Activated naive CD8-positive, alpha-beta T cell treated with anti-CD3 and anti-CD28 coated beads, Interleukin-2, amount 10 ng/mL, durations not matched to agents 7 days and 5 days (primary cell): ENCODE measurements around the gene ILDR2. TPM values are rescaled to one million over a fixed set of nuclear protein-coding genes. Genes with fewer than 3 reads are reported as not detected.
A peak's percentile ranks its signal among the peaks of the same experiment; 100 is the strongest.
"Not testable (repeated sequence)": the region's sequence is repeated elsewhere in the genome, so short reads cannot be mapped to it uniquely, and the experiment has no call there.

Experiments
- ATAC-seq: fragments of 150-1000 bp; cut with Tn5 transposase; one replicate; pipeline ENCODE4 v1.10.0; 2021; ENCODE audit warnings: low read depth, moderate library complexity
- POLR2A ChIA-PET: fragments of 350-600 bp; sonication (Branson Sonifier 250); formaldehyde crosslinking; loops from one replicate; lab custom pipeline; 2021; ENCODE audit warnings: antibody characterized with exemption; lab: Charles Lee
- DNase-seq: peaks from one replicate; pipeline ENCODE4 v3.0.0; 2021
- H3K27ac Mint-ChIP-seq: one replicate; pipeline ENCODE4 v1.8.0; 2022; ENCODE audit warnings: mild to moderate bottlenecking, mixed read lengths
- H3K27me3 Mint-ChIP-seq: one replicate; pipeline ENCODE4 v1.8.0; 2022; ENCODE audit warnings: mild to moderate bottlenecking, moderate library complexity, mixed read lengths
- H3K36me3 Mint-ChIP-seq: one replicate; pipeline ENCODE4 v1.8.0; 2021; ENCODE audit warnings: mild to moderate bottlenecking, mixed read lengths
- H3K4me1 Mint-ChIP-seq: one replicate; pipeline ENCODE4 v1.8.0; 2021; ENCODE audit warnings: mixed read lengths
- H3K4me3 Mint-ChIP-seq: one replicate; pipeline ENCODE4 v1.8.0; 2022; ENCODE audit warnings: mild to moderate bottlenecking, moderate library complexity, mixed read lengths
- H3K9me3 Mint-ChIP-seq: one replicate; pipeline ENCODE4 v1.8.0; 2021; ENCODE audit warnings: mixed read lengths
- total RNA-seq, 2 experiments: library from RNA; stranded (reverse); gene quantifications; one replicate each; pipeline ENCODE4 v1.2.3, GENCODE V29; 2021

Gene ILDR2
- total RNA-seq, 2 experiments from 2014 or later, result 3.5 to 4.3 TPM

DNA sequence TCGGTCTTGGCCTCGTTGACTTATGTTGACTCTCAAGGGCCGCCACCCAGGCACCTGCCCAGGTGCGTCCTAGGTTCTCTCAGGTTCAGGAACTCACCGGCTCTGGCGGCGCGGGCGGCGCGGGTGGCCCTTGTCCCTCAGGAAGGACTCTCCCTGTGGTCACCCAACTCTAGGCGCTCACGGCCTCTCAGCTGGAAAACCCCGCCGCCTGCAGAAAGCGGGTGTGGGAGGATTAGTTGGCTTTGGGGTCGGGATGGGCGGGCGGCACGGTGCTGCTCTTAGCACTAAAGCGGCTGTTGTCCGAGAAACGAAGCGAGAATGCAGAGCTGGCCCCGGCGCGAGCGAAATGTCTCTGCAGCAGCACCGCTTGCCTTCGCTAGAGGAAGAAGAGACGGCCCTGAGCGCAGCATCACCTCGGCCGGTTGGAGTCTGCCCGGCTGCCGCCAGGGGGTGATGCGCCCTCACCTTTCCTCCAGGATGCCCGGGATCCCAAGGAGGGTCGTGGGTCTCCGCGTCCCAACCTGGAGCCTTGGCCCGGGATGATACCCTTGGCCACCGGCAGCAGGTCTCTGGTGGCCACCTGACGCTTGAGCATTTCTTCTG is 91.2 kb downstream of the ILDR2 start:
- Mint-ChIP-seq H3K4me3 (peak overlapping the region; percentile 35), H3K36me3 (no peaks in the 10 kb centered on the region), H3K27me3 (peaks cover 16% of the 10 kb centered on the region), H3K9me3 (no peaks in the 10 kb centered on the region), H3K4me1 (peaks cover 19% of the 10 kb centered on the region), H3K27ac (no peak overlapping the region)
- peak; percentile 66 for DNase-seq
- POLR2A ChIA-PET, result interaction anchor here (1.3 kb wide), 1 partner anchor 21 kb away, joined by 5 read pairs; no protein-coding TSS in a partner anchor
- ATAC-seq, result peak; percentile 80

DNA sequence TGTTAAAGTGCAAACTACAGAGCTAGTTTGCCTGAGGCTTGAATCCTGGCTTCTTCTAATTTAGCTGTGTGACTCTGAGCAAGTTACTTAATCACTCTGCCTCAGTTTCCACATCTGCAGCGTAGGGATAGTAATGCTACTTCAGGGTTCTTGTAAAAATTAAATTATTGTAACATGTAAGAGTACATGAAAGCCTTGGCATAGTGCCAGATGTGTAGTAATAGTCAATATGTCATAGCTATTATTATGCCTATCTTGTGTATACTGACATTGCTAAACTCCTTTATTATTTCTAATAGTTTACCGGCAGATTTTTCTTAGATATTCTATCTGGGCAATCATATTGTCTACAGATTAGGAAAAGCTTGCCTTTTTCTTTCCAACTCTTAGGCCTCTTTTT is 92.4 kb downstream of the ILDR2 start:
- Mint-ChIP-seq H3K27ac (no peak overlapping the region), H3K4me1 (peaks cover 19% of the 10 kb centered on the region), H3K9me3 (no peaks in the 10 kb centered on the region), H3K36me3 (no peaks in the 10 kb centered on the region), H3K4me3 (no peak overlapping the region), H3K27me3 (peaks cover 12% of the 10 kb centered on the region)
- DNase-seq (no peak), ATAC-seq (no peak)
- POLR2A ChIA-PET, result no interaction called here

DNA sequence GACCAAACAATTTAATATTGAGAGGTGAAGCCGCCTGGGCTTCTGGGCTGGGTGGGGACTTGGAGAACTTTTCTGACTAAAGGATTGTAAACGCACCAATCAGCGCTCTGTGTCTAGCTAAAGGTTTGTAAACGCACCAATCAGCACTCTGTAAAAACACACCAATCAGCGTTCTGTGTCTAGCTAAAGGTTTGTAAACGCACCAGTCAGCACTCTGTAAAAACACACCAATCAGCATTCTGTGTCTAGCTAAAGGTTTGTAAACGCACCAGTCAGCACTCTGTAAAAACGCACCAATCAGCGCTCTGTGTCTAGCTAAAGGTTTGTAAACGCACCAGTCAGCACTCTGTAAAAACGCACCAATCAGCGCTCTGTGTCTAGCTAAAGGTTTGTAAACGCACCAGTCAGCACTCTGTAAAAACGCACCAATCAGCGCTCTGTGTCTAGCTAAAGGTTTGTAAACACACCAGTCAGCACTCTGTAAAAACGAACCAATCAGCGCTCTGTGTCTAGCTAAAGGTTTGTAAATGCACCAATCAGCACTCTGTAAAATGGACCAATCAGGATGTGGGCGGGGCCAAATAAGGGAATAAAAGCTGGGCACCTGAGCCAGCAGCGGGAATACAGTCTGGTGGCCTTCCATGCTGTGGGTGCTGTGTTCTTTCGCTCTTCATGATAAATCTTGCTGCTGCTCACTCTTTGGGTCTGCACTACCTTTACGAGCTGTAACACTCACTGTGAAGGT is 97.0 kb downstream of the ILDR2 start:
- POLR2A ChIA-PET, DNase-seq: not testable (repeated sequence)

DNA sequence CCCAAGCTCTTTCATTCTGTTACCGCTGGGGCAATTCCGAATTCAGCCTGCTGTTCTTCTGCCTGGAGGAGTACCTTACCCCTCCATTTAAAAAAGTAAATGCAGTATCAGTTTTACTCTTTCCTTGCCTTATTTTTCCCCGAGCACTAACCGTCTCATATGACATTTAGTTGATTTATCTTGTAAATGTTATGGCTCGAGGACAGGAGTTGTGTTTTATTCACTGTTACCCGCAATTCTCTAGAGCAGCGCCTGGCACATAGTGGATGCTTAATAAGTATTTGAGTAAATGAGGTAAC is 98.9 kb downstream of the ILDR2 start:
- POLR2A ChIA-PET, result interaction anchor here (0.9 to 2.3 kb wide), 8 partner anchors 29 to 741 kb away, joined by 3 to 21 read pairs (median 6); partner anchors contain the start of genes POGK and POU2F1
- DNase-seq, result no peak
- peak overlapping the region; percentile 99 for H3K27ac Mint-ChIP-seq
- no peaks in the 10 kb centered on the region for H3K9me3 Mint-ChIP-seq
- peaks cover 4% of the 10 kb centered on the region for H3K27me3 Mint-ChIP-seq
- H3K4me1 Mint-ChIP-seq, result peaks cover 28% of the 10 kb centered on the region
- ATAC-seq, result no peak
- H3K4me3 Mint-ChIP-seq, result peak overlapping the region; percentile 99
- H3K36me3 Mint-ChIP-seq, result peaks cover 11% of the 10 kb centered on the region

More for the DNA sequence above, 97.0 kb downstream of the ILDR2 start:
- H3K27ac Mint-ChIP-seq, H3K36me3 Mint-ChIP-seq, ATAC-seq, H3K9me3 Mint-ChIP-seq, H3K27me3 Mint-ChIP-seq, H3K4me3 Mint-ChIP-seq: not testable (repeated sequence)
- peaks cover 21% of the 10 kb centered on the region for H3K4me1 Mint-ChIP-seq

DNA sequence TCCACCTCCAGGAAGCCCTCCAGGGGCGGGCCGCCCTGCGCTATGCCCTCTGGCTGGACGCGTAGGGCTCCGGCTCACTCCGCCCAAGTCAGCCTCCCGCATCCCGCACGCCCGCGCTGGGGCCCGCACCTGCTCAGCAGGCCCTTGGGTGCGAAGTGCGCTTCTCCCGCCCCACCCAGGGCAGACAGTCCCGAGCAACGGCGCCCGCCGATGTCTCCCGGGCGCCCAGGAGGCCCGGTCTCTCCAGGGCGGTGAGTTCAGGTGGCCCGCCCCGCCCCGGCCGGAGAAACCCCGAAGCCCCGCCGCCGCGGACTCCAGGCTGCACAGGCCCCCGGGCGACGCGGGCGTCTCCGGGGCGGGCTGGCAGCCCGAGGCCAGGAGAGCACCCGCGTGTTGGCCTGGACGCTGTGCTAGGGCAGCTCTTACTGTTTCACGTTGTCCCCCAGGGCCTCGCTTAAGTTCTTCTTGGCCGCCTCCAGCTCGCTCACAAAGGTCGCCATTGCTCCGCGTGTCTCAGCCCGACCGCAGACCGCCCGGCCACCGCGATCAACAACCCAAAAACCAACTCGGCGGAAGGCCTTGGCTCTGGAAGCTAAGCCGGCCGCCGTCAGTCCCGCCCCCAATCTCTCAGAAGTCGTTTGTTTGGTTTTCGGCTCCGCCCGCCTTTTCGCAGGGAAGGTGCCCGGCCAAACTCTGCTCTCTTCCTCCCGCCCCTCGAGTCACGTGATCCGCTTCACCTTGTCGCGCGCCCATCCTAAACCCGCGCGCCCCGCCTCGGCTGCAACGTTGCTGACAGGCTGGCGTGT is 99.4 kb downstream of the ILDR2 start, which contains the start of gene TADA1:
TSS of gene TADA1 (minus strand) at position 531 of the 806 bp plus-strand sequence. CDS start at position 500, 31 bp downstream.
- peaks cover 31% of the 10 kb centered on the region for H3K4me1 Mint-ChIP-seq
- POLR2A ChIA-PET, result interaction anchor here (0.6 to 2.3 kb wide), 9 partner anchors 9 to 741 kb away, joined by 3 to 21 read pairs (median 3); partner anchors contain the start of genes POGK and POU2F1
- H3K27ac Mint-ChIP-seq, result peak within 1 kb of the TSS; percentile 99
- H3K27me3 Mint-ChIP-seq, result peaks cover 4% of the 10 kb centered on the region
- H3K36me3 Mint-ChIP-seq, result peaks cover 11% of the 10 kb centered on the region
- peak within 1 kb of the TSS; percentile 99 for H3K4me3 Mint-ChIP-seq
- no peaks in the 10 kb centered on the region for H3K9me3 Mint-ChIP-seq
- peak; percentile 98 for DNase-seq
- peak; percentile 88 for ATAC-seq

DNA sequence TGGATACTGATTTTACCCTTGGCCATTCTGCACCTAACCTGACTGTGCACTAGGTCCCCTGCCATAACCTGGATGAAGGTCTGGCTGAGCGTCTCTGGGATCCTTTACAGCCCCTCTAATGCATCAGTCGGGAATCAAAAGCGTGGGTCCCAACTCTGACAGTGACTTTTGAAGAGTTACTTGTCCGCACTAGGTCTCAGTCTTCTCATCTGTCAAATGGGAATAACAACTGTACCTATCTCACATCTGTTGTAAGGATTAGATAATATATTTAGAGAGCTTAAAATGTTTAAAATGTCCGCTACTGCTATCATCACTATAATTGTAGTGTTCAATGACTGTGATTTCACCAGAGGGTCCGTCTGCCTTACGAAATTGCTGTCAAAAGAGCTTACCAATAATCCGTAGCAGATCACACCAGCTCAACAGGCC is 100.0 kb downstream of the ILDR2 start:
- POLR2A ChIA-PET, result interaction anchor here (0.6 to 2.3 kb wide), 8 partner anchors 10 to 580 kb away, joined by 3 to 21 read pairs (median 6); partner anchors contain the start of genes POGK and POU2F1
- no peak for ATAC-seq
- H3K27me3 Mint-ChIP-seq, result peaks cover 4% of the 10 kb centered on the region

DNA sequence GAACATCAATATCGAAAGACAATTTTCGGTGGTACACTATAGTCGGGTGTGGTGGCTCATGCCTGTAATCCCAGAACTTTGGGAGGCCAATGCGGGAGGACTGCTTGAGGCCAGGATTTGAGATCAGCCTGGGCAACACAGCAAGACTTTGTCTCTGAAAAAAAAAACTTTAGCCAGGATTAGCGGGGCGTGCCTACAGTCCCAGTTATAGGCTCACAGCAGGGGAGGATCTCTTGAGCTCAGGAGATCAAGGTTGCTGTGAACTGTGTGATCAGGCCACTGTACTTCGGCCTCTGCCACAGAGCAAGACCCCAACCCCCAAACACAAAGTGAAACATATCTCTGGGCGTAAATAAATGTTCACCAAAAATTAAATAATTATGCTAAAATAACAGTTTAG is 100.9 kb downstream of the ILDR2 start:
- Mint-ChIP-seq H3K9me3 (no peaks in the 10 kb centered on the region), H3K27me3 (peaks cover 4% of the 10 kb centered on the region), H3K36me3 (peaks cover 11% of the 10 kb centered on the region), H3K4me1 (peaks cover 41% of the 10 kb centered on the region), H3K27ac (no peak overlapping the region), H3K4me3 (peak overlapping the region; percentile 29)
- DNase-seq, result no peak
- ATAC-seq, result no peak
- POLR2A ChIA-PET, result no interaction called here

More for the DNA sequence above, 100.0 kb downstream of the ILDR2 start:
- peak overlapping the region; percentile 99 for H3K4me3 Mint-ChIP-seq
- peak overlapping the region; percentile 68 for H3K27ac Mint-ChIP-seq
- no peaks in the 10 kb centered on the region for H3K9me3 Mint-ChIP-seq
- peaks cover 32% of the 10 kb centered on the region for H3K4me1 Mint-ChIP-seq
- DNase-seq, result no peak
- H3K36me3 Mint-ChIP-seq, result peaks cover 11% of the 10 kb centered on the region

DNA sequence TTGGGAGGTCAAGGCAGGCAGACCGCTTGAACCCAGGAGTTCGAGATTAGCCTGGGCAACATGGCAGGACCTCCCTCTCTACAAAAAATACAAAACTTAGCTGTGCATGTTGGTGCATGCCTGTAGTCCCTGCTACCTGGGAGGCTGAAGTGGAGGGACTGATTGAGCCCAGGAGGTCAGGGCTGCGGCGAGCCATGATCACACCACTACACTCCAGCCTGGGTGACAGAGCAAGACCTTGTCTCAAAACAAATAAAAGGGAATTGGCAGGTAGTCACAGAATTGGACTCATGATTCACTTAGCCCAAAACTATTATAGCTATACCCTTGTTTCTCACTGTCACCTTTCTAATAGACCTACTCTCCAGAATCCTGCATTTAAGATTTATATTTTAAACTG is 104.8 kb downstream of the ILDR2 start:
- Mint-ChIP-seq H3K27me3 (no peaks in the 10 kb centered on the region), H3K4me1 (peaks cover 40% of the 10 kb centered on the region), H3K4me3 (no peak overlapping the region), H3K27ac (no peak overlapping the region), H3K9me3 (no peaks in the 10 kb centered on the region), H3K36me3 (peaks cover 19% of the 10 kb centered on the region)
- POLR2A ChIA-PET, result no interaction called here
- no peak for DNase-seq
- ATAC-seq, result no peak

DNA sequence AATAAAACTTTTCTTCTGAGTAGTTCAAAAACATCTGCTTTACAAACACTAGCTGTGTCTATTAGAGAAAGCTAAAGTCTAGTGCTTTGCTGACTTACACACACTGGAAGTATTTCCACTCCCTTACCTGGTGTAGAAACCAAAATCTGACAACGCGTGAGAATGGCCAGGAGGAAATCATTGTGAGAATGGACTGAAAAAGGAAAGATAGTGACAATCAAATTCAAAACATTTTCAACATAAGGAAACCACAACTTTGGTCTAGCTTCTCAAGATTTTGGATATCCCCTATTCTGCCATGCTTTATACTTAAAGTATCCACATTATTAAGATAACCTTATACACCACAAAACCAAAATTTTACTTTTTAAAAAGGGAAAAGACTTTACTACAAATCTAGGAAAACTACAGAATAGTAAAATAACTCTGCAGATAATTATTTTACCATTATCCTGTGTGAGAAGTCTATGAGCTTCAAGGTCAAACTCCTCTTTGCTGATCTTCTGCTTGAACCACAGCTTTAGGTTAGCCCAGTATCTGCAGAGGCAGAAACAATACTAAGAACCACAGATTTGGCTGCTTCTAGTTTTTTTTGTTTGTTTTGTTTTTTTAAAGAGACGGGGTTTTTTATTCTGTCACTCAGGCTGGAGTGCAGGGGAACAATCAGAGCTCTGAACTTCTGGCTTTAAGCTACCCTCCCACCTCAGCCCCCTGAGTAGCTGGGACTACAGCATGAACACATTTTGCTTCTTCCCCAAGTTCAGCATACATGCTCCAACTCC is 105.8 kb downstream of the ILDR2 start:
- ATAC-seq (no peak), DNase-seq (no peak)
- Mint-ChIP-seq H3K9me3 (no peaks in the 10 kb centered on the region), H3K4me3 (no peak overlapping the region), H3K36me3 (peaks cover 22% of the 10 kb centered on the region), H3K27ac (peak overlapping the region; percentile 9), H3K4me1 (peaks cover 32% of the 10 kb centered on the region), H3K27me3 (no peaks in the 10 kb centered on the region)
- POLR2A ChIA-PET, result interaction anchor here (0.8 to 0.9 kb wide), 2 partner anchors 31 to 351 kb away, joined by 3 to 5 read pairs; partner anchors contain the start of gene POU2F1

DNA sequence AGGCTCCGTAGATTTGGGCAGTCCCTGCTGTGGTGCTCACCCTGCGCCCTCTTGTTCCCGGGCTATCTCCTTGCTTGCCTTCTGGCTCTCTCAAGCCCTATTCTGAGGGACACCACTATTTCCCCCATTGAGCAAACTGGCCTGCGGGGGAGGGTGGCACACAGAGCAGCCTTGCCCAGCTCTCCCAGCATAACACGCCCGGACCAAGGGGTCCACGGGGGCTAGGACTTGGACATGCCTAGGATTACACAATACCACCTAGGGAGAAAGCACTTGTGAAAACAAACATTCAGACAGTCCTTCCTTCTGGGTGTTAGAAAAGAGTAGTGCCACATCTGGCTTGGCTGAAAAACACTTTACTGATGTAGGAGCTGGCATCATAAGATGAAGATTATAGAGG is 106.7 kb downstream of the ILDR2 start:
- ATAC-seq, result no peak
- POLR2A ChIA-PET, result interaction anchor here (0.8 to 0.9 kb wide), 2 partner anchors 30 to 352 kb away, joined by 3 to 5 read pairs; partner anchors contain the start of gene POU2F1
- peaks cover 35% of the 10 kb centered on the region for H3K4me1 Mint-ChIP-seq
- peaks cover 27% of the 10 kb centered on the region for H3K36me3 Mint-ChIP-seq
- no peak overlapping the region for H3K4me3 Mint-ChIP-seq
- no peak for DNase-seq
- no peak overlapping the region for H3K27ac Mint-ChIP-seq
- H3K9me3 Mint-ChIP-seq, result no peaks in the 10 kb centered on the region
- no peaks in the 10 kb centered on the region for H3K27me3 Mint-ChIP-seq

DNA sequence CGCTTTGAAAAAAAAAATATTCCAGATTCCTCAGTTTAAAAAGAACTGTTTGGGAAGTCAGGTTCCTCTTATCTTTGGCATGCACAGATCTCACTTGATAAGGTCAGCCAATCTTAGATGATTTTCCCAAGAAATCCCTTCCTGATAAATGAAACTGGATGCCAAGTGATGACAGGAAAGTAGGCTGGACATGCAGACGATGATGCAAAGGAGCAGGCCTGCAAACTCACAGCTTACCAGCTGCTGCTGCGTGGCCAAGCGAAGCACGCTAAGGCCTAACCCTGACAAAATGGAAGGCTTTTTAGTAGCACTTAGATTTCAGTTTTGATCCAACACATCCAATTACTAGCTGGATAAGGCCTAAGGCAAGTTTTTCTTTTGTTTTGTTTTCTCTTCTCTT is 109.4 kb downstream of the ILDR2 start:
- H3K27ac Mint-ChIP-seq, result no peak overlapping the region
- POLR2A ChIA-PET, result no interaction called here
- DNase-seq (no peak), ATAC-seq (no peak)
- H3K36me3 Mint-ChIP-seq, result peaks cover 36% of the 10 kb centered on the region
- H3K4me1 Mint-ChIP-seq, result peaks cover 25% of the 10 kb centered on the region
- H3K27me3 Mint-ChIP-seq, result no peaks in the 10 kb centered on the region
- no peak overlapping the region for H3K4me3 Mint-ChIP-seq
- no peaks in the 10 kb centered on the region for H3K9me3 Mint-ChIP-seq

DNA sequence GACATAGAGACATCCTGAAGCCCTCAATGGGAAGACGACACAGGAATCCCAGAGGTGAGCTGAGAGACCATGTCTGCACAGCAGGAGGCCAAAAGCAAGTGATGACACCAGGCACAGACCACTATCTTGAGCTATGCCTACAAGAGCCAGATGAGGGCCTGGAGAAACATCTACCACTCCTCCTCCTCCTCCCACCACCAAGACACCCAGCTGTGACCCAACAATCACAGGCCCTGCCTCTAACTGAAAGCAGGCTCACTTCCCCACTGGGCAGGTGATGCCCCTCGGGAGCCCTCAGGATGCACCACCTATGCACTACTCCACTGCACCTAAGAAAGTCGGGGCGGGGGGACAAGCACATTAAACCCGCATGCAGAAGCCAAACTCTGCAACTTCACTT is 115.7 kb downstream of the ILDR2 start:
- H3K4me1 Mint-ChIP-seq, result peaks cover 2% of the 10 kb centered on the region
- H3K27me3 Mint-ChIP-seq, result no peaks in the 10 kb centered on the region
- POLR2A ChIA-PET, result no interaction called here
- H3K36me3 Mint-ChIP-seq, result peaks cover 38% of the 10 kb centered on the region
- H3K27ac Mint-ChIP-seq, result no peak overlapping the region
- no peak overlapping the region for H3K4me3 Mint-ChIP-seq
- DNase-seq (no peak), ATAC-seq (no peak)
- no peaks in the 10 kb centered on the region for H3K9me3 Mint-ChIP-seq
